HEK293T (cell line): ENCODE results near the gene ARHGEF6.

ENCODE experiments used
- BHLHE40 ChIP-seq: fragments of 450-650 bp; IDR thresholded peaks from 2 replicates; pipeline ENCODE4 v1.6.1; 2016; ENCODE audit warnings: mild to moderate bottlenecking, moderate library complexity, borderline replicate concordance
- FOXM1 ChIP-seq: fragments of 450-650 bp; IDR thresholded peaks from 2 replicates; pipeline ENCODE4 v1.6.1; 2017; ENCODE audit warnings: mild to moderate bottlenecking, borderline replicate concordance
- HDGF ChIP-seq: fragments of 450-650 bp; IDR thresholded peaks from 2 replicates; pipeline ENCODE4 v1.6.1; 2017; ENCODE audit warnings: antibody characterized with exemption, borderline replicate concordance
- NFRKB ChIP-seq: fragments of 450-650 bp; IDR thresholded peaks from 2 replicates; pipeline ENCODE4 v1.6.1; 2016; ENCODE audit warnings: mild to moderate bottlenecking, moderate library complexity
- SP1 ChIP-seq: fragments of 450-650 bp; IDR thresholded peaks from 2 replicates; pipeline ENCODE4 v1.6.1; 2017
- SUZ12 ChIP-seq: fragments of 450-650 bp; IDR thresholded peaks from 2 replicates; pipeline ENCODE4 v1.6.1; 2016; ENCODE audit warnings: mild to moderate bottlenecking
- ZNF384 ChIP-seq: fragments of 450-650 bp; IDR thresholded peaks from 2 replicates; pipeline ENCODE4 v1.6.1; 2016

GRCh38 chrX:136761421-136761820 is 19.3 kb downstream of the ARHGEF6 start:
- TF ChIP-seq SP1 = no peak
- no peak for TF ChIP-seq FOXM1
- no peak for TF ChIP-seq BHLHE40
- TF ChIP-seq SUZ12 = no peak
- no peak for TF ChIP-seq HDGF
- TF ChIP-seq NFRKB = no peak
- no peak for TF ChIP-seq ZNF384
